ENCODE results near the gene RTN4.

Gene RTN4

DNA sequence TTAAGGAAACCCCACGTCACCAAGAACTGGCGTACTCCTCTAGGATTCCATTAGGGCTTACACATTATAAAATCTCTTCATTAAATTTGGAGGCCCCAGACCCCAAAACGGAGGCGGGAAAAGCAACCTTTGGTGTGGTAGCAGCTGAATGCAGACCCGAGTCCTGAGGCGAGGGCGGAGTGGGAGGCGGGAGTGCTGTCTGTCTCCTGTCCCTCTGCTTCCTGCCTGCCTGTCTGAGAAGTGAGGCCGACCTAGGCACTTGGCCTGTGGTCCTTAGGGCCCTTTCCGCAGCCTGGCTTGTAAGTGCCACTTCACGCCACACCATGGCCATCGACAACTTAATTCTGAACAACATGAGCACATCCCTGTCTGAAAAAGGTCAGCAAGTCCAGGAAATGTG is 102.1 kb downstream of the RTN4 start:
- no peak for DNase-seq

DNA sequence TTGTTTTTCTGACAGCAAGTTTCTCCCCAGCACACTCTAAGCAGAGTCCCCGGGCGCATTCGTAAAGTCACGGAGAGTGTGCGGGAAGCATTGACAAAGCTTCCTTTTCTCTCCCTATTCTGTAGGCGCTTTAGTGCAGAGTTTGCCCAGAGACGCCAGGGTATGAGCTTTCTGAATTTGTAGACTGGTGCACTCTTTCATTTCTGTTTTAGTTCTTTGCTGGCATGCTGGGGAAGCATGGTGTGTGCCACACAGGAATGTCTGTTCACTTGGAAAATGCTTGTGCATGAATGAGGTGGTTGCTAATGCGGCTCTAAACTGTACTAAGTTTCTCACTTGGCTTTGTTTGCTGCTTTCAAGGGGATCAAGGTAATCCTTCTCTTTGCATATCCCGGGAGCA is 102.6 kb downstream of the RTN4 start:
- no peak for DNase-seq

DNA sequence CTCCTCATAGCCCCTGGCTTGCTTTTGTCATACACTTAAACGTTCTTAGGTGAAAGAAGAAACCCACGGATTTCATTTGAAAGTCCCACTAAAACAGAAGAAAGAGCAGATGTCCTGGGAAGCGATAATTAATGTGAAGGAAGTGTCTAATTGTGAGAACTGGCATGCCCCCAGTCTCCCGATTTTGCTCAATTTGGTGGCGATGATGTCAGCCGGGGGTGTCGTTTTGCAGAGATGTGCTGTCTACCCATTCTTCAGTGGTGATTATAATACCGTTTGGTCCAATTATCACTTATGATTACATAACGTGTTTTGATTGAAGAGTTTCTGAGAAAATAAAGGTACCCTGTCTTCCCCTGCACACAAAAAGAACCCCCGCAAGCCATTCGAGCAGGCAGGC is 103.1 kb downstream of the RTN4 start:
- DNase-seq, result no peak

DNA sequence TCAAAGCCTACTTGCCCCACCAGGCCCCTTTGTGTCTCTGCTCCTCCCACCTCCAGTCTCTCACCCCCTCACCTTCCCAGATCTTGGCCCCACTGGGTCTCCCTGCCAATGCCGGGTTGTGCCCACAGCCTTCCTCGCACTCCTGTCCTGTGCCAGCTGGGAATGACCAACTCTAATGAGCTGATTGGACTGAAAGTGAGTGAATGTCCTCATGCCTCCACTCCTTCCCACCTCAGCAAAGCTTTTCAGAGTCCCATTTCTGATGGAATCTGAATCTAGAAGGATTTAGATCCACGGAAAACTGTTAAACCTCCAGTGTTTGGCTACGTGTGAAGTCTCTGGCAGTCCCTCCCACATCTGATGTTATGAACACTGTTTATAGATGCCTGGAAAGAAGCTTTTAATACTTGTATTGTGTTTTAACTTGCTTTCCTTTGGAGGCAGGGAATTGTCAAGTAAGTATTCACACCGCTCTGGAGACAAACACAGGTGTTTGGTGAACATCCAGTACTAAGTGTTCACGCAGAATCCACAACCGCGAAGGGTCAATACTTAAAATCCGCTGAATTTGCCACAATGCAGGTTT is 103.9 kb downstream of the RTN4 start:
- no peak for DNase-seq

DNA sequence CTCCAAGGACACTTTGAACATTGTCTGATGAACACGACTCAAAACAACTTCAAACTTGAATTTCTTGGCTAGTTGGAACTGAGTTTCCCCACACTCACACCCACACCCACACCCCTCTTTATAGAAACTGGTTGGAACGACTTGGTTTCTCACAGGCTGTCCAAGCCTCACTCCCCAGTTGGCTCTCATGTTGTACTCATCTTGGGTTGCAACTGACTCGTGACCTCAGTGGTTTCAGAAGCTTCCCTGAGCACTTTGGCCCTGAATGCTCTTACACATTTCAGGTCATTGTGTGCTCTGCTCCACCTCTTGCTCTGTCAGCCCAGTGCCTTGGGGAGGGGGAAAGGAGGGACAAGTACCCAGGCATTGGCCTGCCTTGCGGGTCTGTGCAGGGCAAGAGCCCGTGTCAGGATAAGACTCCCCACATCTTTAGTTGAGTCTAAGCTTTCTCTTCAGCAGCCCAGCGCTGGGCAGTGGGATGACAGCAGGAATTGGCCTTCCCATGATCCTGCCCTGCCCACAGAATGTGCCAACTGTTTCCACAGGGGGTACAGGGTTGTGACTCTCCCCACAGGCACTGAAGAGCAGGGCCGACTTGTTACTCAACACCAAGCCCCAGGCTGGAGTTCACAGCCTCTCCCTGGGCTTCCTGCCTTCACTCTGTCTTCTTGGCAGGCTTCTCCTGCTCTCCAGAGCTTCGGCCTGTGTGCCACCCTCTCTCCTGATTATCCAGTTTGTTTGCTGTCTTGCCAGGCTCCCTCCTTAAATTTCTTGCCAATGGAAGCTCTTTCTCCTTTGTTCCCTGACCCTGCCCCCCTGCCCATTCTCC is 104.6 kb downstream of the RTN4 start:
- DNase-seq, result no peak

DNA sequence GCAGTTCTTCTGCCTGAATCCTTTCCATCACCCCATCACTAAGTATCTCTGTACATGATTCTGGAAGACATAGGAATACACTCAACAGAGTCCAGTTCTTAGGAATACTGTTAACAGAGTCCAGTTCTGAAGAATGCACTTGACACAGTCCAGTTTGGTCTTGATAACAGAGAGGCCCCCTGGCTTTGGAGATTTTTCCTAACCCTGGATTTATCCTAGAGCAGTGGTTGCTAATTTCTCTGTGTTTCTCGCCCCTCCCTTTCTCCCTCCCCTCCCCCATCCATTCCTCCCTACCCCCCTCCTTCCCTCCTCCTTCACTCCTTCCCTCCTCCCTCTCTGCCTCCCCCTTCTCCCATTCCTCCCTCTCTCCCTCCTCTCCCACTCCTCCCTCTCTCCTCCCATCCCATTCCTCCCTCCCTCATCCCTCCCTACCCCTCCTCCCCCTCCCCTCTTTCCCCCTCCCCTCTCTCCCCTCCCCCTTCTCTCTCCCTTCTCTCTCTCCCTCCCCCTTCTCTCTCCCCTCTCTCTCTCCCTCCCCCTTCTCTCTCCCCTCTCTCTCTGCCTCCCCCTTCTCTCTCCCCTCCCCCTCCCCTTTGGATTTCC is 105.4 kb downstream of the RTN4 start:
- no peak for DNase-seq

DNA sequence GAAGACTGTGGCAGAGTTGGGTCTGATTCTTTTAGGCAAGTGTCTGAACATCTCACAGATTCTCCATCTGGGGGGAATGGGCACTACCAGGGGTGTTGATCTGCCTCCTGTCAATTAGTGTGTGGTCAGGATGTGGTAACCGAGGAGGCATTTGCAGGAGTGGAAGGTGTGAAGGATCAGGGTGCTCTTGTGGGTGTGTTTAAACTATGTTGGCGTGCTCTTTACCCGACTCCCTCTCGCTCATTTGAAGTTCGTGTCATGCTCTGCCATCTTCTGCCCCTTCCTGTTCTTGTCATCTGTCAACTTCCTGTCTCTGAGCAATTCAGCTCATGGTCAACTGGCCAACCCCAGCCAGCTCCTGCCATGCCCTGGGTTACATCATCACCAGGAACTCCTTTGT is 107.9 kb downstream of the RTN4 start:
- no peak for DNase-seq

DNA sequence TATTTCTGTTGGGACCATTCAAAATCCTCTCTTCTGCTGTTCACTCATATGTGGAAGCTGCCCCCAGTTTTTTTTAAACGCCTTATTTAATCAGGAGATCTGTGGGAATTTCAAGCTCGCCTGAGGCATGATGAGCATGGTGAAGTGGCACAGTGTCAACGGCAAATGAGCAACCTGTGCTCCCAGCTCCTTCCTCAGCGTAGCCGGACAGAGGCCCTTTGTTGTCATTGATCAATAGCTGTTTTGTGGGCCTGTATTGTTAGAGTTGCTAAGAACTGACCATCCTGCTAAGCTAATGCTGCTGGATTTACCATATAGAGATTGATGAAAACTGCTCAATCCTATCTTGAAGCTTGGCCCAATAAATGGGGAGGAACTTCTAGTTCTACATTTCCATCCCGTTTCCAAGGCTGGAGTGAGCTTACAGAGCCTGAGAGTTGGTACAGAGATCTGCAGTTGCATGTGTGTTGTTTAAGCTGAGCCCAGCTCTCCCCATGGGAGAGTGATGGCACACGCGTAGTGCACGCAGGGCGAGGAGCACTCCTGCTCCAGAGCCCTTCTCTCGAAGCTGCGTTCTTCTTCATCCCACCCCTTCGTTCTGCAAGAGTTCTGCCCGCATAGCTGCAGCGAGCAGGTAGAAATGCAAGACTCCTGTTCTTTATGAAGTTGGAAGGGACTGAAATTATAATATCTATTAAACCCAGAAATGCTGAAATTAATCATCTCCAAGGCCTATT is 108.8 kb downstream of the RTN4 start:
- no peak for DNase-seq

DNA sequence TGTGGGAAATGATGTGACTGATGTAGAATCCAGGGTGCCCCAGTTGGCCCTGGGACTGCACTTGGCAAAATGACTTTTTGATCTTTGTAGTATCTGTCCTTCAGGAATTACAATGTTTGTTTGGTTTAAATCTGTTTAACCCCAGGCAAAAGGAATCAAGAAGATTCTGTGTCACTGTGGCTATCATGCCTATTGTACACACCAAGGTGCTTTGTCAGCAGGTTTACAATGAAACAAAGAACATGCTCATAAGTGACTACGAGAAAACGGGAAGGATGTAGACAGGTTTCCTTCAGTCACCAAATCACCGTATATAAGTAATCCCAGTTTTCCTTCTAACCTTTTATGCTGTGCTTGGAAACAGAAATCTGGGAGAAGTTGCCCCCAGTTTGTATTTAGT is 109.5 kb downstream of the RTN4 start:
- DNase-seq, result no peak

DNA sequence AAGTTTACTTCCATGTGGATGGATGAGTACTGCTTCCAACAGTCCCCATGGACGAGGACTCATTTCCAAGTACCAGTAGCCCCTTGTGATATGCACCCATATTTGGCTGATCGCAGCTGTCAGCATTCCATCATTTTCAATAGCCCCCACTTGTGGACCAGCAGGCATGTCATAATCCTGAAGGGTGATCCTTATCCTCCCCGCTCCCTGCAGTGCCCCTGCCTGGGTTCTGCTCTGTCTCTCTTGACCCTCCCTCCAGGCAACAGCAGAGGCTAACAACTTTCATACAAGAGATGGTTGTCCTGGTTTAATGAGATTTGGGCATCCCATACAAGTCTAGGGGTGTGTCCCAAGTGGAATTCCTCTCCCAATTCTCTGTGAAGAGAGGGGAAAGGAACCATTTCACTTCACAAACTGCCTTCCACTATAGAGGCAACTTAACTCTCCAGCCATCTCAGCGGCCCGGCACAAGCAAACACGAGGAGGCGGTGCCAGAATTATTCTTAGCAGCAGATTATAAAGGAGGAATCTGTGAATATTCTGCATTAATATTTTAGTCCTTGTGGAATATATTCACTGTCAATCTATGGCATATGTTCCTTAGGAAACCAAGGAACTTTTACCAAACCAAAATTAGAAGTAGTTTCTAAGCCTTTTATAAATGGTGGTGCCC is 110.7 kb downstream of the RTN4 start:
- DNase-seq, result no peak

DNA sequence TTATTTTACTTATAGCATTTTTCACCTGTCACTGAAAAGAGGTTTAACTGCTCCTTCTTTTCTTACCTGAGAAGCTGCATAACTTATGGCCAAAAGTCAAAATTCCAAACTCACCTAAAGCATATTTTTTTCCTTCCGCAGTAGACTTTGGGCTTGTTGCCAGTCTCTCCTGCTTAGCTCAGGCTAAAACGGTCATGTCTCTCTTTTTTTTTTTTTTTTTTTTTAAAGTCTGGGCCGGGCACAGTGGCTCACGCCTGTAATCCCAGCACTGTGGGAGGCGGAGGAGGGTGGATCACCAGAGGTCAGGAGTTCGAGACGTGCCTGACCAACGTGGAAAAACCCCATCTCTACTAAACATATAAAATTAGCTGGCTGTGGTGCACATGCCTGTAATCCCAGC is 113.5 kb downstream of the RTN4 start:
- no peak for DNase-seq

DNA sequence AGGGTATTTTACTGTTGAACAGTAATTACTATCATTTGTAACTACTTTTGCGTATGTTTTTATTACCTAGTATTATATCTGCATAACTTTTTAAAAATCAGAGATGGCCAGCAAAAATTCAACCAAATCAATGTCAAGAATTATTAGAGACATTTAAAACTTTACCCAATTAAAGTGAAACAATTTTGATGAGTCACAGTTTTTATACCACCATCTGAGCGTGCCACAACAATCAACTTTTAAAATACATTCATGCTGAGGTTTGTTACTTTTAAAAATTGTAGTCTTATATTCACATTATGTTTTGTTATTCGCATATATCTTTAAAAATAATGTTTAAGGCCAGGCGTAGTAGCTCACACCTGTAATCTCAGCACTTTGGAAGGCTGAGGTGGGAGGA is 114.9 kb downstream of the RTN4 start:
- no peak for DNase-seq

DNA sequence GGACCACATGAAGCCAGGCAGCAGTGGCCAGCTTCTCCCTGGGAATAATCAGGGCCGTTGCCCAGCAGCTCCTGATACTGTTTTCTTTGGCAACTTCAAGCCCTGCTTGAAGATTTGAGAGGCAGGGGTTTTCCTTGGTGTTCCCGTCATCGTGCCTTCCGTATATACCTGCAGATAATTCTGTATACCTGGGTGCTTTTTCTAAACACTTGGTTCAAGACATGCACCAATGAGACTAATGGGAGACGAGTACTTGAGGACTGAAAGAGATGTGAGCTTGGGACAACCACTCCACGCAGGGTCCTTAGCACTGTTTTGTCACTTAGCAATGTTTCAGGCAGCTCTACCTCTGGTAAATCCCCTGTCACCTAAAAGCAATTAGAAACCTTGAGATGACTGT is 118.8 kb downstream of the RTN4 start:
- no peak for DNase-seq

DNA sequence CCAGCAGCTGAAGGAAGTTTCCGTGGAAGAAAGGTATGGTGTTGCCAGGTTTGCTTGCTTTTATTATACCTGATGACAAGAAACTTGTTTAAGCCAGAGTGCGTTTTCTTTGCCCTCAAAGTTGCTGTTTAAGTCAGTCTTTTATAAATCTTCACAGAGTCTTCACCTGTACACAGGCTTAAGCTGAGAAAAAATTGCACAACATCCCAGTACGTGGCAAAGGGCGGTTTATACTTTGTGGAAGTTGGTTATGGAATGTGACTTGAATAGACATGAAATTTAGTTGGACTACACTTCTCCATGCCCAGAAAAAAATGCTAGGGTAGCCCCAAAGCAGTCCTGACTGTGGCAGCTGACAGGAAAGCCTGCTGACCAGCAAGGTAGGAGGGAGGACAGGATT is 121.5 kb downstream of the RTN4 start:
- no peak for DNase-seq

DNA sequence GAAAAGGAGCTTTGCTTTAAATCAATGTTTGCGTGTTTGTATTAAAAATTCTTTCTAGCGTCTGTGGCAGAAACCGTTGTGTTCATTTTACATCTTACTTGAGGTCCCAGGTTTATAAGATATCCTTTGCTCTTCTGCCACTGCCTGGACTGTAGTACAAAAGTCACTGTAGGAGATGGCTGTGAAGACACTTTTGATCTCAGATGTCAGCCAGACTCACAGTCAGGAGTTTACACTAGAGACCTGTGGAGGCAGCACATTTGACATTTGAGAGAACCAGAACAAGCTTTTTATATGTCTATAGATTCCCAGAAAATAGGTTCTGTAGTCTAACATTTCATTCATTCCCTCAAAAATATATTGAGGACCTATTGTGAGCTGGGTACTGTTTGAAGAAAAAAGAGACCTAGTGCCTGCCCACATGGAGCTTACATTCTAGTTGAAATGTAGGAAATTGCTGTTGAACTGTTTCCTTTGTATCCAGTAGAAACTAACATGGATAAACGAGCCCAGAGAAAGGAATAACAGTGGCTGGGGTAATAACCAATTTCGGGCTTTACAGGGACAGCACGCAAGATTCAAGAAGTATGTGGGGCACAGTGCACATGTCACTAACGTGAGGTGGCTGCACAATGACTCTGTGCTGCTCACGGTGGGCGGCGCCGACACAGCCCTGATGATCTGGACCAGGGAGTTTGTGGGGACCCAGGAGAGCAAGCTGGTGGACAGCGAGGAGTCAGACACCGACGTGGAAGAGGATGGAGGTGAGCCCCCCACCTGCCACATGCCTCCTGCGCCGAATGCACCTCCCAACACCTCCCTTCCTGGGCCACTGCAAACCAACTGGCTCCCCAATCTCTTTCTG is 122.3 kb downstream of the RTN4 start:
- DNase-seq, result no peak

DNA sequence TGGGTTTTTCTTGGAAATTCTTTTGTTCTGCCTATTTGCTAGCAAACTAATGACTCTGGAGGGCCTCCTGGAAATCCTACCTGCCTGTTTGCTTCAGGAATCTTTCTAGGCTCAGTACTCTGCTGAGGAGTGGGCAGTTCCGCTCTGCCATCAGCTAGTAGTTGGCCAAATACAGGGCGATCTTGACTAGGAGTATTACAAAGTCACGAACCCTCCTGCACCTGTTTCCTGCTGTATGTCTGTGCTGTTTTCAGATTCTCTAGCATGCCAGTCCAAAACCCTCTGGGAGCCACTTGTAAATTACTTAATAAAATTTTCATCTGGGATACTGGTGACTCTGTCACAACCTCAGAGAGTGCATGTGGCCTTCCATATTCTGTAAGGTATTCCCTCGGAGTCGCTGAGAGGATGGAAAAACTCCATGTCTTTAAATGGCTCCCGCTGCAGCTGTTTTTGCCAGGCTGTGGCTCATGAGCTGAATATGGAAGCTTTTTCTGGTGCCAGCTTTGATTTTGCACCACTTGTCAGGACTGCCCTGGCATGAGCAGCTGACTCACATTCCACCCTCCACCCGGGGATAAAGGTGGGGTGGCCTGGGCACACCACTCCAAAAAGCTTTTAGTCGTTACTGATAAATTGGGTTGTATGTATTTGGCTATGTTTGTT is 123.0 kb downstream of the RTN4 start:
- no peak for DNase-seq

DNA sequence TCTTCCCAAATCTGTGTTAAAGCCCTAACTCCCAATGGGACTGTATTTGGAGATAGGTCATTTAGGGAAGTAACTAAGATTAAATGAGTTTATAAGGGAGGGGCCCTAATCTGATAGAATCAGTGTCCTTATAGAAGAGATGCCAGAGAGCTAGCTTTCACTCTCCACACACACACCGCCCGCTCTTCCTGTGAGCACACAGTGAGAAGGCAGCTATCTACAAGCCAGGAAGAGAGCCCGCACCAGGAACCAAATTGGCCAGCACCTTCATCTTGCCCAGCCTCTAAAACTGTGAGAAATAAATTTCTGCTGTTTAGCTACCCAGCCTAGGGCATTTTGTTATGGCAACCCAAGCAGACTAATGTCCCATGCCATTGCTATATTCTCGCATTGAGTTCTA is 125.2 kb downstream of the RTN4 start:
- no peak for DNase-seq

DNA sequence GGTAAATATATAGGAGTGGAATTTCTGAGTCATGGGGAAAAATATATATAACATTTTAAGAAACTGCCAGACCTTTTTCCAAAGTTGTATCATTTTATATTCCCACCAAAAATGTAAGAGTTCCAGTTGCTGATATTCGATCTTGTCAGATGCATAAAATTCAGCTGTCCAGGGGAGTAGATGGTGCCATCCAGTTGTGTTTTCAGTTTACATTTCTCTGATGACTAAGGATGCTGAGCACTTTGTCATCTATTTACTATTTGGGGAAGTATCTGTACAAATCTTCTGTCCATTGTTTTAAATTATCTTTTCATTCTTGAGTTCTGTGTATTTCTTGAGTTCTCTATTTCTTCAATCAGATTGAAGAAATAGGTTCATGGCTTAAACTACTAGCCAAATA is 126.1 kb downstream of the RTN4 start:
- no peak for DNase-seq

All from activated CD4-positive, CD25-positive, alpha-beta regulatory T cell (primary cell).